Panc1 (cell line): ENCODE measurements around the gene ORM1. TPM values are rescaled to one million over a fixed set of nuclear protein-coding genes. Genes with fewer than 3 reads are reported as not detected.

Source experiments
- ATAC-seq: fragments of 200-7000 bp; cut with Tn5 transposase; 2 replicates; pipeline ENCODE4 v1.9.1; 2020; ENCODE audit warnings: mild to moderate bottlenecking, moderate library complexity
- BruUV-seq: library from RNA; stranded (reverse); fragments of 400-500 nt; replicated peaks from 2 replicates; lab custom pipeline; 2021; lab: Mats Ljungman, UMichigan
- CTCF ChIA-PET: fragments of 300-600 bp; sonication (Branson Sonifier 250); formaldehyde crosslinking; loops from one replicate; lab custom pipeline; 2022; ENCODE audit warnings: antibody characterized with exemption; lab: Charles Lee
- POLR2A ChIA-PET: fragments of 300-600 bp; sonication (Branson Sonifier 250); formaldehyde crosslinking; loops from one replicate; lab custom pipeline; 2022; ENCODE audit warnings: antibody characterized with exemption; lab: Charles Lee
- DNase-seq: peaks from one replicate; pipeline ENCODE4 v3.0.0-alpha.2; 2010; ENCODE audit warnings: low read depth, low spot score
- H3K27ac ChIP-seq: 2 replicates; pipeline ENCODE4 v1.5.1; 2011; ENCODE audit warnings: mild to moderate bottlenecking, low read length, inconsistent platforms
- H3K27me3 ChIP-seq: fragments of 200-500 bp; sonication (Bioruptor generic); 2 replicates; pipeline ENCODE4 v1.6.0; 2014; ENCODE audit warnings: low read length, inconsistent platforms; ENCODE audit not compliant: control insufficient read depth, insufficient read depth
- H3K36me3 ChIP-seq: fragments of 200-500 bp; sonication (Bioruptor generic); 2 replicates; pipeline ENCODE4 v1.5.1; 2014; ENCODE audit warnings: inconsistent platforms, mild to moderate bottlenecking, low read length, moderate library complexity; ENCODE audit not compliant: control insufficient read depth, insufficient read depth
- H3K4me1 ChIP-seq: 2 replicates; pipeline ENCODE4 v1.5.1; 2011; ENCODE audit warnings: inconsistent platforms, mild to moderate bottlenecking, low read length, moderate library complexity; ENCODE audit not compliant: control insufficient read depth, insufficient read depth
- H3K4me3 ChIP-seq, 2 experiments: 2 replicates each; pipeline ENCODE4 v1.5.1; 2011 to 2012; ENCODE audit warnings: low read depth in 2 of 2, low read length in 2 of 2, mild to moderate bottlenecking in 2 of 2, inconsistent platforms in 1 of 2, moderate library complexity in 1 of 2
- H3K9me3 ChIP-seq: fragments of 200-500 bp; sonication (Bioruptor generic); 2 replicates; pipeline ENCODE4 v1.5.1; 2014; ENCODE audit warnings: low read depth, mild to moderate bottlenecking, inconsistent platforms, low read length, moderate library complexity; ENCODE audit not compliant: control insufficient read depth, insufficient read depth
- POLR2AphosphoS5 ChIP-seq: IDR thresholded peaks from 2 replicates; pipeline ENCODE4 v1.6.1; 2012; ENCODE audit warnings: mild to moderate bottlenecking, low read depth, low read length, moderate library complexity
- SIN3A ChIP-seq: IDR thresholded peaks from 2 replicates; pipeline ENCODE4 v1.6.1; 2012; ENCODE audit warnings: low read depth, mild to moderate bottlenecking, low read length, moderate library complexity, borderline replicate concordance; ENCODE audit not compliant: insufficient read depth
- TCF7L2 ChIP-seq: IDR thresholded peaks from 2 replicates; pipeline ENCODE4 v1.6.1; 2011; ENCODE audit warnings: mild to moderate bottlenecking, low read depth, low read length, inconsistent platforms
- in situ Hi-C: cut with HindIII; loops from 2 replicates; pipeline ENCODE4 v1.10.0; 2016; ENCODE audit warnings: low sequenced_read_pairs, low pct_unique_long_range_greater_than_20kb
- intact Hi-C: fragments of 100-400 bp; cut with micrococcal nuclease; formaldehyde crosslinking; loops from one replicate; pipeline ENCODE4 v1.10.0; 2022; ENCODE audit not compliant: unreplicated experiment
- total RNA-seq: library from RNA; stranded (reverse); gene quantifications from one replicate; pipeline ENCODE4 v1.2.1, GENCODE V29; 2021; ENCODE audit not compliant: unreplicated experiment
- TF ChIP-seq, protein P1 (sequence below), 2 experiments: IDR thresholded peaks; 2 replicates each; pipeline ENCODE4 v1.6.1; 2011 to 2012; ENCODE audit warnings: low read depth in 2 of 2, control low read depth in 1 of 2, low read length in 1 of 2, mild to moderate bottlenecking in 1 of 2, moderate library complexity in 1 of 2; ENCODE audit not compliant: insufficient read depth in 1 of 2
- TF ChIP-seq, protein P2 (sequence below): fragments of 450-650 bp; IDR thresholded peaks from 2 replicates; pipeline ENCODE4 v1.5.1; 2017; ENCODE audit warnings: mild to moderate bottlenecking

ORM1 gene
- total RNA-seq, 1 experiment from 2014 or later = 3.5 TPM

DNA sequence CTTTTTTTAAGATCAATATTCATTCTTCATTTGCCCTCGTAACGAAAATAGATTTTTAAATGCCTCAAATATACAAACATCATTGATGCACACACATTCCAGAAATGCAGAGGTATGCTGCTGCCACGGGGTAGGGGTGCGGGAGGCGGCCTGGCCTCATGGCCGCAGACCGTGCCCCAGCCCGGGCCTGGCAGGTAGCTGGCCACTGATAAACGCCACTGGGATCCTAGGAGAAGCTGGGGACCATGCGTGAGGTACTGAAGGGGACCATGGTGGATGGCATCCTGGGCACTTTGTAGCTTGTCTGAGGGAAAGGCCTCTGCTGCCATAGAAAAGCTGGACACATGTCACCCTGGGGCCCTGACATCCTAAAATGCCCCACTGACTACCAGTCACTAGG, 13.3 kb downstream of the ORM1 start:
- Histone ChIP-seq H3K36me3 (no peaks in the 10 kb centered on the region), H3K4me3 (no peak overlapping the region), H3K9me3 (no peaks in the 10 kb centered on the region), H3K27ac (no peak overlapping the region), H3K4me1 (no peaks in the 10 kb centered on the region), H3K27me3 (no peaks in the 10 kb centered on the region)
- intact Hi-C loops = no loop called here
- no TSS peak for BruUV-seq
- CTCF ChIA-PET = no interaction called here
- DNase-seq = no peak
- in situ Hi-C loops = no loop called here
- no peak for TF ChIP-seq SIN3A
- TF ChIP-seq, protein P1, sequence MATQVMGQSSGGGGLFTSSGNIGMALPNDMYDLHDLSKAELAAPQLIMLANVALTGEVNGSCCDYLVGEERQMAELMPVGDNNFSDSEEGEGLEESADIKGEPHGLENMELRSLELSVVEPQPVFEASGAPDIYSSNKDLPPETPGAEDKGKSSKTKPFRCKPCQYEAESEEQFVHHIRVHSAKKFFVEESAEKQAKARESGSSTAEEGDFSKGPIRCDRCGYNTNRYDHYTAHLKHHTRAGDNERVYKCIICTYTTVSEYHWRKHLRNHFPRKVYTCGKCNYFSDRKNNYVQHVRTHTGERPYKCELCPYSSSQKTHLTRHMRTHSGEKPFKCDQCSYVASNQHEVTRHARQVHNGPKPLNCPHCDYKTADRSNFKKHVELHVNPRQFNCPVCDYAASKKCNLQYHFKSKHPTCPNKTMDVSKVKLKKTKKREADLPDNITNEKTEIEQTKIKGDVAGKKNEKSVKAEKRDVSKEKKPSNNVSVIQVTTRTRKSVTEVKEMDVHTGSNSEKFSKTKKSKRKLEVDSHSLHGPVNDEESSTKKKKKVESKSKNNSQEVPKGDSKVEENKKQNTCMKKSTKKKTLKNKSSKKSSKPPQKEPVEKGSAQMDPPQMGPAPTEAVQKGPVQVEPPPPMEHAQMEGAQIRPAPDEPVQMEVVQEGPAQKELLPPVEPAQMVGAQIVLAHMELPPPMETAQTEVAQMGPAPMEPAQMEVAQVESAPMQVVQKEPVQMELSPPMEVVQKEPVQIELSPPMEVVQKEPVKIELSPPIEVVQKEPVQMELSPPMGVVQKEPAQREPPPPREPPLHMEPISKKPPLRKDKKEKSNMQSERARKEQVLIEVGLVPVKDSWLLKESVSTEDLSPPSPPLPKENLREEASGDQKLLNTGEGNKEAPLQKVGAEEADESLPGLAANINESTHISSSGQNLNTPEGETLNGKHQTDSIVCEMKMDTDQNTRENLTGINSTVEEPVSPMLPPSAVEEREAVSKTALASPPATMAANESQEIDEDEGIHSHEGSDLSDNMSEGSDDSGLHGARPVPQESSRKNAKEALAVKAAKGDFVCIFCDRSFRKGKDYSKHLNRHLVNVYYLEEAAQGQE (IDR thresholded peaks at IDR 0.05; ENCODE audit: insufficient read depth in 1 of 2, low read depth in 2 of 2, low read length in 1 of 2) = no peak
- no peak for TF ChIP-seq POLR2AphosphoS5
- TF ChIP-seq, protein P2, sequence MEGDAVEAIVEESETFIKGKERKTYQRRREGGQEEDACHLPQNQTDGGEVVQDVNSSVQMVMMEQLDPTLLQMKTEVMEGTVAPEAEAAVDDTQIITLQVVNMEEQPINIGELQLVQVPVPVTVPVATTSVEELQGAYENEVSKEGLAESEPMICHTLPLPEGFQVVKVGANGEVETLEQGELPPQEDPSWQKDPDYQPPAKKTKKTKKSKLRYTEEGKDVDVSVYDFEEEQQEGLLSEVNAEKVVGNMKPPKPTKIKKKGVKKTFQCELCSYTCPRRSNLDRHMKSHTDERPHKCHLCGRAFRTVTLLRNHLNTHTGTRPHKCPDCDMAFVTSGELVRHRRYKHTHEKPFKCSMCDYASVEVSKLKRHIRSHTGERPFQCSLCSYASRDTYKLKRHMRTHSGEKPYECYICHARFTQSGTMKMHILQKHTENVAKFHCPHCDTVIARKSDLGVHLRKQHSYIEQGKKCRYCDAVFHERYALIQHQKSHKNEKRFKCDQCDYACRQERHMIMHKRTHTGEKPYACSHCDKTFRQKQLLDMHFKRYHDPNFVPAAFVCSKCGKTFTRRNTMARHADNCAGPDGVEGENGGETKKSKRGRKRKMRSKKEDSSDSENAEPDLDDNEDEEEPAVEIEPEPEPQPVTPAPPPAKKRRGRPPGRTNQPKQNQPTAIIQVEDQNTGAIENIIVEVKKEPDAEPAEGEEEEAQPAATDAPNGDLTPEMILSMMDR = no peak
- TF ChIP-seq TCF7L2 = no peak
- ATAC-seq = no peak
- POLR2A ChIA-PET = no interaction called here

DNA sequence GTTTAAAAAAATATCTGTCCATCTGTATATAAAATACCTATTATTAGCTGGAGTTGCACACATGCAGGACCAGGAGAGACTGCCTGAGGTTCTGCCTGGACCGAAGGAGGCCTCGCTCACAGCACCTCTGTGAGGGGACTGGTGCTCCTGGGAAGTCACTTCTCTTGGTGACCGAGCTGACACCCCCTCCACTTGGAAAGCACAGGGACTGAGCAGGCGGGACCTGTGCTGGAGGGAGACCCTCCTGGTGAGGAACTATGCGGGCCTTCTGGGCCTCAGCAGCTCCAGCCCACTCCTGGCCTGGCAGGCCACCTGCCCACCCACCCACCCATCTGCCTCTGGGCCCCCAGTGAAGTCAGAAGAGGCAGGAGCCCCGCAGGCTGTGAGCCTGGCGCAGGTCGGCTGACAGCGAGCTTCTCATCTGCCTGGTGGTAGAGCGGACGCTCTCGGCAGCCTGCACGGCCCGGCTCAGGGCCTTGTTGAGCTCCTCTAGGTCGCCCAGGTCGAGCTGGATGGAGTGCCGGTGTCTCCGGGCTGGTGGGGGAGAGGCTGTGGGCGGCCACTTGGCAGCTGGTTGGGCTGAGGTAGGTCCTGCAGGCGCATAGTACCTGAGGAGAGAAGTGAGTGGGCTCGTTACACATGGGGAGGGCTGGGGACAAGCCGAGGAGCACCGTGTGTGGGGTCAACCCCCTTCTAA, 13.9 kb downstream of the ORM1 start:
- Histone ChIP-seq H3K27ac (no peak overlapping the region), H3K4me3 (no peak overlapping the region), H3K4me1 (no peaks in the 10 kb centered on the region), H3K27me3 (no peaks in the 10 kb centered on the region), H3K36me3 (no peaks in the 10 kb centered on the region), H3K9me3 (no peaks in the 10 kb centered on the region)
- ChIA-PET POLR2A (no interaction called here), CTCF (interaction anchor here (0.5 kb wide), 1 partner anchor 287 kb away, joined by 3 read pairs; no protein-coding TSS in a partner anchor)
- TF ChIP-seq, protein P2 = no peak
- TF ChIP-seq SIN3A = no peak
- TF ChIP-seq TCF7L2 = no peak
- no peak for TF ChIP-seq POLR2AphosphoS5
- TF ChIP-seq, protein P1 (IDR thresholded peaks at IDR 0.05; ENCODE audit: insufficient read depth in 1 of 2, low read depth in 2 of 2, low read length in 1 of 2) = no peak
- intact Hi-C loops (no loop called here), in situ Hi-C loops (no loop called here)
- ATAC-seq (no peak), DNase-seq (no peak)
- BruUV-seq = no TSS peak
